Calu3 (cell line): ENCODE measurements around the gene TBC1D14. TPM values are rescaled to one million over a fixed set of nuclear protein-coding genes. Genes with fewer than 3 reads are reported as not detected.

ENCODE experiments used
- BruUV-seq: library from RNA; stranded (reverse); fragments of 400-500 nt; replicated peaks from 2 replicates; lab custom pipeline; 2021; lab: Mats Ljungman, UMichigan
- CTCF ChIA-PET: fragments of 300-600 bp; sonication (Branson Sonifier 250); formaldehyde crosslinking; loops from one replicate; lab custom pipeline; 2022; ENCODE audit warnings: antibody characterized with exemption; lab: Charles Lee
- DNase-seq: peaks from one replicate; pipeline ENCODE4 v3.0.0; 2022
- H3K27ac Mint-ChIP-seq: one replicate; pipeline ENCODE4 v1.8.0; 2022; ENCODE audit warnings: mixed read lengths; ENCODE audit not compliant: unreplicated experiment
- H3K27me3 Mint-ChIP-seq: one replicate; pipeline ENCODE4 v1.8.0; 2022; ENCODE audit warnings: mixed read lengths; ENCODE audit not compliant: unreplicated experiment
- H3K36me3 Mint-ChIP-seq: one replicate; pipeline ENCODE4 v1.8.0; 2022; ENCODE audit warnings: mild to moderate bottlenecking, moderate library complexity, mixed read lengths; ENCODE audit not compliant: insufficient read depth, unreplicated experiment
- H3K4me1 Mint-ChIP-seq: one replicate; pipeline ENCODE4 v1.8.0; 2022; ENCODE audit warnings: mild to moderate bottlenecking, low read depth, mixed read lengths; ENCODE audit not compliant: unreplicated experiment
- H3K4me3 Mint-ChIP-seq: one replicate; pipeline ENCODE4 v1.8.0; 2022; ENCODE audit warnings: mild to moderate bottlenecking, low read depth, moderate library complexity, mixed read lengths; ENCODE audit not compliant: unreplicated experiment
- H3K9me3 Mint-ChIP-seq: one replicate; pipeline ENCODE4 v1.8.0; 2022; ENCODE audit warnings: low read depth, mixed read lengths; ENCODE audit not compliant: unreplicated experiment
- CTCF ChIP-seq: fragments of 200-600 bp; IDR thresholded peaks from one replicate; pipeline ENCODE4 v1.8.0; 2022; ENCODE audit warnings: antibody characterized with exemption; ENCODE audit not compliant: unreplicated experiment
- intact Hi-C: fragments of 100-400 bp; cut with micrococcal nuclease; formaldehyde crosslinking; loops from one replicate; pipeline ENCODE4 v1.10.0; 2022; ENCODE audit not compliant: unreplicated experiment
- total RNA-seq: library from RNA; stranded (reverse); gene quantifications from 2 replicates; pipeline ENCODE4 v1.2.3, GENCODE V29; 2022

Gene TBC1D14
- total RNA-seq, 1 experiment from 2014 or later = 26.4 TPM

- Mint-ChIP-seq H3K9me3 (no peaks in the 10 kb centered on the region), H3K4me3 (no peak overlapping the region), H3K27ac (no peak overlapping the region), H3K27me3 (peaks cover 4% of the 10 kb centered on the region), H3K36me3 (no peaks in the 10 kb centered on the region), H3K4me1 (peaks cover 19% of the 10 kb centered on the region)
- no peak for DNase-seq
- no TSS peak for BruUV-seq
- CTCF ChIA-PET = no interaction called here
- intact Hi-C loops = no loop called here
- TF ChIP-seq CTCF = no peak
These were observed 13.6 kb upstream of the TBC1D14 start for GRCh38 chr4:6896035-6896434.

GRCh38 chr4:6898763-6899162 lies 10.9 kb upstream of the TBC1D14 start:
- CTCF ChIA-PET = no interaction called here
- BruUV-seq = no TSS peak
- Mint-ChIP-seq H3K27ac (no peak overlapping the region), H3K27me3 (peaks cover 13% of the 10 kb centered on the region), H3K36me3 (no peaks in the 10 kb centered on the region), H3K4me3 (no peak overlapping the region), H3K4me1 (peaks cover 5% of the 10 kb centered on the region), H3K9me3 (no peaks in the 10 kb centered on the region)
- DNase-seq = no peak
- TF ChIP-seq CTCF = no peak
- intact Hi-C loops = no loop called here

GRCh38 chr4:6900181-6900812 lies 9.3 kb upstream of the TBC1D14 start:
- Mint-ChIP-seq H3K9me3 (no peaks in the 10 kb centered on the region), H3K4me3 (no peak overlapping the region), H3K36me3 (no peaks in the 10 kb centered on the region), H3K27ac (no peak overlapping the region), H3K4me1 (no peaks in the 10 kb centered on the region), H3K27me3 (peaks cover 13% of the 10 kb centered on the region)
- no peak for TF ChIP-seq CTCF
- no peak for DNase-seq
- CTCF ChIA-PET = no interaction called here
- intact Hi-C loops = no loop called here
- BruUV-seq = no TSS peak

- intact Hi-C loops = no loop called here
These were observed 8.7 kb upstream of the TBC1D14 start for GRCh38 chr4:6900956-6901355.

More at GRCh38 chr4:6900956-6901355, 8.7 kb upstream of the TBC1D14 start:
- no peak for DNase-seq
- Mint-ChIP-seq H3K27ac (no peak overlapping the region), H3K9me3 (no peaks in the 10 kb centered on the region), H3K36me3 (no peaks in the 10 kb centered on the region), H3K4me1 (no peaks in the 10 kb centered on the region), H3K27me3 (peaks cover 13% of the 10 kb centered on the region), H3K4me3 (no peak overlapping the region)
- no TSS peak for BruUV-seq
- CTCF ChIA-PET = no interaction called here
- no peak for TF ChIP-seq CTCF
